OCI-LY7 (cell line): Measurements from ENCODE around the gene IRF2BP2. TPM values are rescaled to one million over a fixed set of nuclear protein-coding genes. Genes with fewer than 3 reads are reported as not detected.

Experiments used
- BruUV-seq: library from RNA; stranded (reverse); fragments of 400-500 nt; replicated peaks from 2 replicates; lab custom pipeline; 2021; lab: Mats Ljungman, UMichigan
- CTCF ChIA-PET: fragments of 300-600 bp; sonication (Branson Sonifier 250); formaldehyde crosslinking; loops from one replicate; lab custom pipeline; 2022; ENCODE audit warnings: antibody characterized with exemption; ENCODE audit not compliant: unreplicated experiment; lab: Charles Lee
- POLR2A ChIA-PET: fragments of 300-600 bp; sonication (Branson Sonifier 250); formaldehyde crosslinking; loops from one replicate; lab custom pipeline; 2022; ENCODE audit warnings: antibody characterized with exemption; lab: Charles Lee
- DNase-seq: peaks from one replicate; pipeline ENCODE4 v3.0.0-alpha.2; 2015; ENCODE audit warnings: low spot score
- H2AFZ ChIP-seq: fragments of 200-600 bp; sonication (generic), shearing (Covaris generic); 2 replicates; pipeline ENCODE4 v1.6.1; 2014; ENCODE audit warnings: mild to moderate bottlenecking, antibody characterized with exemption, low read length, moderate library complexity
- H3K27ac ChIP-seq: fragments of 200-600 bp; sonication (generic); 2 replicates; pipeline ENCODE4 v1.5.1; 2014; ENCODE audit warnings: mixed run types, low read depth, mild to moderate bottlenecking, moderate library complexity, low read length, inconsistent platforms; ENCODE audit not compliant: poor library complexity, severe bottlenecking
- H3K36me3 ChIP-seq: fragments of 200-600 bp; sonication (generic); 2 replicates; pipeline ENCODE4 v1.6.1; 2014; ENCODE audit warnings: mild to moderate bottlenecking, antibody characterized with exemption, low read length, moderate library complexity, mixed read lengths; ENCODE audit not compliant: insufficient read depth
- H3K4me1 ChIP-seq: fragments of 200-600 bp; sonication (generic); 2 replicates; pipeline ENCODE4 v1.5.1; 2014; ENCODE audit warnings: mild to moderate bottlenecking, low read length; ENCODE audit not compliant: insufficient read depth, poor library complexity, severe bottlenecking
- H3K4me2 ChIP-seq: fragments of 200-600 bp; sonication (generic); 2 replicates; pipeline ENCODE4 v1.6.1; 2014; ENCODE audit warnings: mild to moderate bottlenecking, low read length
- H3K4me3 ChIP-seq: fragments of 200-600 bp; sonication (generic); 2 replicates; pipeline ENCODE4 v1.5.1; 2014; ENCODE audit warnings: mild to moderate bottlenecking, low read depth, low read length; ENCODE audit not compliant: poor library complexity, severe bottlenecking
- H3K79me2 ChIP-seq: fragments of 200-600 bp; sonication (generic); 2 replicates; pipeline ENCODE4 v1.6.1; 2016; ENCODE audit warnings: low read depth, mild to moderate bottlenecking, low read length, moderate library complexity, mixed read lengths; ENCODE audit not compliant: insufficient read depth
- H3K9me2 ChIP-seq: fragments of 200-600 bp; sonication (generic); 2 replicates; pipeline ENCODE4 v1.6.1; 2016; ENCODE audit warnings: mild to moderate bottlenecking, low read length, mixed read lengths; ENCODE audit not compliant: insufficient read depth
- H3K9me3 ChIP-seq: fragments of 200-600 bp; sonication (generic); 2 replicates; pipeline ENCODE4 v1.6.1; 2014; ENCODE audit warnings: mild to moderate bottlenecking, mixed run types, low read length, mixed read lengths
- H4K20me1 ChIP-seq: fragments of 200-600 bp; sonication (generic); 2 replicates; pipeline ENCODE4 v1.6.1; 2014; ENCODE audit warnings: mild to moderate bottlenecking, antibody characterized with exemption, low read length, moderate library complexity, mixed read lengths; ENCODE audit not compliant: insufficient read depth
- CTCF ChIP-seq: fragments of 200-600 bp; sonication (generic); conservative IDR thresholded peaks from 2 replicates; pipeline ENCODE4 v1.5.1; 2014; ENCODE audit warnings: mild to moderate bottlenecking, antibody characterized with exemption, low read length, moderate library complexity, mixed read lengths
- EZH2phosphoT487 ChIP-seq: fragments of 200-600 bp; sonication (generic); IDR thresholded peaks from 2 replicates; pipeline ENCODE4 v1.6.1; 2018; ENCODE audit warnings: low read depth, borderline replicate concordance, mild to moderate bottlenecking, mixed run types, antibody characterized with exemption, low read length, moderate library complexity, mixed read lengths
- intact Hi-C: fragments of 100-400 bp; cut with micrococcal nuclease; formaldehyde crosslinking; loops from one replicate; pipeline ENCODE4 v1.10.0; 2022; ENCODE audit not compliant: unreplicated experiment
- total RNA-seq, 2 experiments: library from RNA; depleted of rRNA in 1 of 2; stranded (reverse); fragments of >200 nt in 1 of 2; shearing (Covaris generic) in 1 of 2; gene quantifications; 2 replicates each; pipeline ENCODE4 v1.2.3, GENCODE V29; 2014 to 2022

The IRF2BP2 gene
- total RNA-seq, 2 experiments from 2014 or later: 40.6 to 65.9 TPM

GRCh38 chr1:234593771-234594504 lies 16.0 kb downstream of the IRF2BP2 start:
- no peak for DNase-seq
- Histone ChIP-seq H3K9me3 (peaks cover 8% of the 10 kb centered on the region; the same call in 1 of the 2 replicates), H3K79me2 (no peaks in the 10 kb centered on the region), H3K27ac (no peak overlapping the region), H3K4me3 (no peak overlapping the region), H4K20me1 (no peaks in the 10 kb centered on the region), H3K4me1 (peaks cover 13% of the 10 kb centered on the region), H2AFZ (no peak overlapping the region), H3K36me3 (no peaks in the 10 kb centered on the region), H3K9me2 (no peaks in the 10 kb centered on the region), H3K4me2 (no peak overlapping the region)
- ChIA-PET CTCF (no interaction called here), POLR2A (interaction anchor here (0.7 kb wide), 2 partner anchors 69 to 85 kb away, joined by 3 read pairs; no protein-coding TSS in a partner anchor)
- intact Hi-C loops: no loop called here
- BruUV-seq: no TSS peak
- no peak for TF ChIP-seq CTCF
- TF ChIP-seq EZH2phosphoT487: no peak

GRCh38 chr1:234593109-234593508 lies 16.9 kb downstream of the IRF2BP2 start:
- H2AFZ ChIP-seq: no peak overlapping the region
- no peak for TF ChIP-seq EZH2phosphoT487
- TF ChIP-seq CTCF: no peak
- ChIA-PET CTCF (no interaction called here), POLR2A (no interaction called here)
- H3K4me2 ChIP-seq: no peak overlapping the region
- H3K36me3 ChIP-seq: no peaks in the 10 kb centered on the region
- DNase-seq: no peak
- peaks cover 8% of the 10 kb centered on the region; the same call in 1 of the 2 replicates for H3K9me3 ChIP-seq
- H3K9me2 ChIP-seq: no peaks in the 10 kb centered on the region
- no peaks in the 10 kb centered on the region for H4K20me1 ChIP-seq
- intact Hi-C loops: no loop called here
- no peak overlapping the region for H3K27ac ChIP-seq
- no peak overlapping the region for H3K4me3 ChIP-seq
- no TSS peak for BruUV-seq
- H3K4me1 ChIP-seq: peaks cover 5% of the 10 kb centered on the region
- H3K79me2 ChIP-seq: no peaks in the 10 kb centered on the region

GRCh38 chr1:234592240-234592639 lies 17.7 kb downstream of the IRF2BP2 start:
- Histone ChIP-seq H3K9me3 (peaks cover 2% of the 10 kb centered on the region; the same call in 1 of the 2 replicates), H3K27ac (no peak overlapping the region), H3K4me3 (no peak overlapping the region), H3K9me2 (no peaks in the 10 kb centered on the region), H3K79me2 (no peaks in the 10 kb centered on the region), H3K36me3 (no peaks in the 10 kb centered on the region), H3K4me2 (no peak overlapping the region), H3K4me1 (no peaks in the 10 kb centered on the region), H2AFZ (no peak overlapping the region), H4K20me1 (no peaks in the 10 kb centered on the region)
- ChIA-PET POLR2A (no interaction called here), CTCF (no interaction called here)
- TF ChIP-seq EZH2phosphoT487 (no peak), CTCF (no peak)
- no peak for DNase-seq
- intact Hi-C loops: no loop called here
- no TSS peak for BruUV-seq
